Measurements from ENCODE around the gene C19orf12.

C19orf12 gene

DNA sequence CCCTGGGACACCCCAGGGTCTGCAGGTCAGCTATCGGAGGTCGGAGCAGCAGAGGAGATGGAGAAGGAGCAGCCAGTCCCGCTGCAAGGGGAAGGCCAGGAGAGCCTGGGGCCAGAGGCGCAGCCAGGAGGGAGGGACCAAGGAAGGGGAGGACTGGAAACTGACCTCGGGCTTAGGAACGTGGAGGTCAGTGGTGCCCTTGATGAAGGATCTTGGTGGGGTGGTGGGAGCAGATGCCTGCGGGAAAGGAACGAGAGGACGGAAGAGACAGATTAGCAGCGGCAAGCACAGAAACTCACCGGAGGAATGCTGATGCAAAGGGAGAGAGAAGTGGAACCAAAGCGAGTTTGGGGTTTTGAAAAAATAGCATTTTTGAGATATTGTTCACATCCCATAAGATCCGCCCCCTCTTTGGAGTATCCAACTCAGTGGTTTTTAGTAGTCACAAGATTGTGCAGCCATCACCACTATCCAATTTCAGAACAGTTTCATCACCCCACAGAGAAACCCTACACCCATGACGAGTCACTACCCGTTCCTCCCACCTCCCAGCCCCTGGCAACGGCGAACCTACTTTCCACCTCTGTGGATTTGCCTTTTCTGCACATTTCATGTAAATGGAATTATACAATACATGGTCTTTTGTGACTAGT is 27.7 kb downstream of the C19orf12 start:
- TF ChIP-seq EP300 (IDR thresholded peaks at IDR 0.05; ENCODE audit: borderline replicate concordance) = peak; percentile 66; the same call in 1 of the 2 replicates
- TF ChIP-seq, protein P1, sequence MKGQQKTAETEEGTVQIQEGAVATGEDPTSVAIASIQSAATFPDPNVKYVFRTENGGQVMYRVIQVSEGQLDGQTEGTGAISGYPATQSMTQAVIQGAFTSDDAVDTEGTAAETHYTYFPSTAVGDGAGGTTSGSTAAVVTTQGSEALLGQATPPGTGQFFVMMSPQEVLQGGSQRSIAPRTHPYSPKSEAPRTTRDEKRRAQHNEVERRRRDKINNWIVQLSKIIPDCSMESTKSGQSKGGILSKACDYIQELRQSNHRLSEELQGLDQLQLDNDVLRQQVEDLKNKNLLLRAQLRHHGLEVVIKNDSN (IDR thresholded peaks at IDR 0.05) = 0 out of 2 replicates have a peak, but pooled peaks have one; percentile 24
- TF ChIP-seq RAD21 (IDR thresholded peaks at IDR 0.05; ENCODE audit: low read depth) = peak; percentile 7; the same call in 1 of the 2 replicates
- peak; percentile 80; the same call in 1 of the 2 replicates for TF ChIP-seq CEBPB (IDR thresholded peaks at IDR 0.05)
- no peak for TF ChIP-seq FOXM1 (IDR thresholded peaks at IDR 0.05; ENCODE audit: borderline replicate concordance, low read depth)
- TF ChIP-seq, protein P2, sequence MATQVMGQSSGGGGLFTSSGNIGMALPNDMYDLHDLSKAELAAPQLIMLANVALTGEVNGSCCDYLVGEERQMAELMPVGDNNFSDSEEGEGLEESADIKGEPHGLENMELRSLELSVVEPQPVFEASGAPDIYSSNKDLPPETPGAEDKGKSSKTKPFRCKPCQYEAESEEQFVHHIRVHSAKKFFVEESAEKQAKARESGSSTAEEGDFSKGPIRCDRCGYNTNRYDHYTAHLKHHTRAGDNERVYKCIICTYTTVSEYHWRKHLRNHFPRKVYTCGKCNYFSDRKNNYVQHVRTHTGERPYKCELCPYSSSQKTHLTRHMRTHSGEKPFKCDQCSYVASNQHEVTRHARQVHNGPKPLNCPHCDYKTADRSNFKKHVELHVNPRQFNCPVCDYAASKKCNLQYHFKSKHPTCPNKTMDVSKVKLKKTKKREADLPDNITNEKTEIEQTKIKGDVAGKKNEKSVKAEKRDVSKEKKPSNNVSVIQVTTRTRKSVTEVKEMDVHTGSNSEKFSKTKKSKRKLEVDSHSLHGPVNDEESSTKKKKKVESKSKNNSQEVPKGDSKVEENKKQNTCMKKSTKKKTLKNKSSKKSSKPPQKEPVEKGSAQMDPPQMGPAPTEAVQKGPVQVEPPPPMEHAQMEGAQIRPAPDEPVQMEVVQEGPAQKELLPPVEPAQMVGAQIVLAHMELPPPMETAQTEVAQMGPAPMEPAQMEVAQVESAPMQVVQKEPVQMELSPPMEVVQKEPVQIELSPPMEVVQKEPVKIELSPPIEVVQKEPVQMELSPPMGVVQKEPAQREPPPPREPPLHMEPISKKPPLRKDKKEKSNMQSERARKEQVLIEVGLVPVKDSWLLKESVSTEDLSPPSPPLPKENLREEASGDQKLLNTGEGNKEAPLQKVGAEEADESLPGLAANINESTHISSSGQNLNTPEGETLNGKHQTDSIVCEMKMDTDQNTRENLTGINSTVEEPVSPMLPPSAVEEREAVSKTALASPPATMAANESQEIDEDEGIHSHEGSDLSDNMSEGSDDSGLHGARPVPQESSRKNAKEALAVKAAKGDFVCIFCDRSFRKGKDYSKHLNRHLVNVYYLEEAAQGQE (IDR thresholded peaks at IDR 0.05; ENCODE audit: low read depth) = no peak
- peak; percentile 25; the same call in 1 of the 2 replicates for TF ChIP-seq TEAD4 (IDR thresholded peaks at IDR 0.05)
- TF ChIP-seq CREB1 (IDR thresholded peaks at IDR 0.05; ENCODE audit: low read depth) = 0 out of 2 replicates have a peak, but pooled peaks have one; percentile 12
- TF ChIP-seq TCF12 (IDR thresholded peaks at IDR 0.05; ENCODE audit: low read depth) = peak; percentile 39; the same call in 1 of the 2 replicates
- TF ChIP-seq, protein P3, sequence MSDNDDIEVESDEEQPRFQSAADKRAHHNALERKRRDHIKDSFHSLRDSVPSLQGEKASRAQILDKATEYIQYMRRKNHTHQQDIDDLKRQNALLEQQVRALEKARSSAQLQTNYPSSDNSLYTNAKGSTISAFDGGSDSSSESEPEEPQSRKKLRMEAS (IDR thresholded peaks at IDR 0.05) = 0 out of 2 replicates have a peak, but pooled peaks have one; percentile 33

DNA sequence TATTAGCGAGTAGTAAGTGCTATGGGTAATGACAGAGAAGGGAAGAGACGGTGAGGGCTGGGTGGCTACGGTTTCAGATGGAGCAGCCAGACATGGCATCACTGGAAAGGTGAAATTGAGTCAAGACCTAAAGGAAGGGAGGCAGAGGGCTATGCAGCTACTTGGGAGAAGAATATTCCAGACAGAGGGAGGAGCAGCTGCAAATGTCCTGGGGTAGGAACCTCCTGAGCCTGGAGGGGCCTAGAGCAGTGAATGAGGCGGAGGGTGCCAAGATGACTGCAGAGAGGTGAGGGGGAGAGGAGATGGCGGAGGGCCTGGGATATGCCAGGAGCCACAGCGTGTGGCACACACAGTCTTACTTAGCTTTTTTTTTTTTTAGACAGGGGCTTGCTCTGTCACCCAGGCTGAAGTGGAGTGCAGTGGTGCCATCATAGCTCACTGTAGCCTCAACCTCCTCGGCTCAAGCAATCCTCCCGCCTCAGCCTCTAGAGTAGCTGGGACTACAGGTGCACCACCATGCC is 28.7 kb downstream of the C19orf12 start:
- TF ChIP-seq TEAD4 (IDR thresholded peaks at IDR 0.05) (no peak), EP300 (IDR thresholded peaks at IDR 0.05; ENCODE audit: borderline replicate concordance) (no peak), FOXM1 (IDR thresholded peaks at IDR 0.05; ENCODE audit: borderline replicate concordance, low read depth) (no peak), ZBTB7A (IDR thresholded peaks at IDR 0.05; ENCODE audit: low read depth) (no peak), TAF1 (IDR thresholded peaks at IDR 0.05; ENCODE audit: low read depth) (no peak), TCF12 (IDR thresholded peaks at IDR 0.05; ENCODE audit: low read depth) (no peak), RAD21 (IDR thresholded peaks at IDR 0.05; ENCODE audit: low read depth) (no peak), YY1 (IDR thresholded peaks at IDR 0.05; ENCODE audit: low read depth) (no peak), EGR1 (IDR thresholded peaks at IDR 0.05) (no peak), NFIC (IDR thresholded peaks at IDR 0.05) (no peak), CEBPB (IDR thresholded peaks at IDR 0.05) (no peak), CREB1 (IDR thresholded peaks at IDR 0.05; ENCODE audit: low read depth) (no peak)
- TF ChIP-seq, protein P2 (IDR thresholded peaks at IDR 0.05; ENCODE audit: low read depth) = no peak
- TF ChIP-seq, protein P3 (IDR thresholded peaks at IDR 0.05) = no peak

DNA sequence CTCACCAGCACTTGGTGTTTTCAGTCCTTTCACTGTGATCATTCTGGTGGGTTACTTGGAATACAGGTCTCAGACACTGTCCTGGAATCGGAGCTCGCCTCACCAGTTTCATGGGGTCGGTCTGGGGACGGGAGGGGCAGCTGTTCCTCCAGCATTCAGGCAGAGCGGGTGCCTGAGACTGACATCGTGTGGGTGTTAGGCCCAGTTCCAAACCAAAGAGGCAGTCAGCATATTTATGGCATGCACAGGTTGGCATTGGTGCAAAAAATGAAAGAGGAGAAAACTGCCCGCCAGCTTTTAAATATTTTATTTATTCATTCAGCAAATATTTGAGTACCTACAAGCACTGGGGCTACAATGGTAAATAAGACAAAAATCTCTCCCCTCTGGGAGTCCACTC is 29.7 kb downstream of the C19orf12 start:
- no peak for TF ChIP-seq FOXM1 (IDR thresholded peaks at IDR 0.05; ENCODE audit: borderline replicate concordance, low read depth)
- TF ChIP-seq YY1 (IDR thresholded peaks at IDR 0.05; ENCODE audit: low read depth) = no peak
- TF ChIP-seq, protein P3 (IDR thresholded peaks at IDR 0.05) = no peak
- no peak for TF ChIP-seq TCF12 (IDR thresholded peaks at IDR 0.05; ENCODE audit: low read depth)
- TF ChIP-seq TAF1 (IDR thresholded peaks at IDR 0.05; ENCODE audit: low read depth) = no peak
- TF ChIP-seq NFIC (IDR thresholded peaks at IDR 0.05) = no peak
- no peak for TF ChIP-seq CREB1 (IDR thresholded peaks at IDR 0.05; ENCODE audit: low read depth)
- TF ChIP-seq TEAD4 (IDR thresholded peaks at IDR 0.05) = no peak
- TF ChIP-seq RAD21 (IDR thresholded peaks at IDR 0.05; ENCODE audit: low read depth) = no peak
- no peak for TF ChIP-seq EP300 (IDR thresholded peaks at IDR 0.05; ENCODE audit: borderline replicate concordance)
- no peak for TF ChIP-seq EGR1 (IDR thresholded peaks at IDR 0.05)
- no peak for TF ChIP-seq ZBTB7A (IDR thresholded peaks at IDR 0.05; ENCODE audit: low read depth)
- no peak for TF ChIP-seq CEBPB (IDR thresholded peaks at IDR 0.05)
- TF ChIP-seq, protein P2 (IDR thresholded peaks at IDR 0.05; ENCODE audit: low read depth) = no peak
- TF ChIP-seq, protein P1 (IDR thresholded peaks at IDR 0.05) = no peak

Data from Ishikawa (cell line).